Thyroid gland (tissue), 4 donors: Measurements from ENCODE around the gene DCPS.

Experiments
- POLR2A ChIP-seq, 2 donors: fragments of 450-650 bp; IDR thresholded peaks; one replicate each; pipeline ENCODE4 v1.6.1; 2017; ENCODE audit warnings: antibody characterized with exemption in 2 of 2, mild to moderate bottlenecking in 2 of 2, moderate library complexity in 1 of 2
- TF ChIP-seq, protein P1 (sequence below), 6 experiments: fragments of 200-600 bp in 3 of 6; fragments of 450-650 bp in 3 of 6; sonication (generic) in 3 of 6; IDR thresholded peaks; one replicate each; pipeline ENCODE4 v1.5.1; 2016 to 2019; ENCODE audit warnings: antibody characterized with exemption in 6 of 6, mild to moderate bottlenecking in 2 of 6, inconsistent platforms in 1 of 6, moderate library complexity in 1 of 6

DNA sequence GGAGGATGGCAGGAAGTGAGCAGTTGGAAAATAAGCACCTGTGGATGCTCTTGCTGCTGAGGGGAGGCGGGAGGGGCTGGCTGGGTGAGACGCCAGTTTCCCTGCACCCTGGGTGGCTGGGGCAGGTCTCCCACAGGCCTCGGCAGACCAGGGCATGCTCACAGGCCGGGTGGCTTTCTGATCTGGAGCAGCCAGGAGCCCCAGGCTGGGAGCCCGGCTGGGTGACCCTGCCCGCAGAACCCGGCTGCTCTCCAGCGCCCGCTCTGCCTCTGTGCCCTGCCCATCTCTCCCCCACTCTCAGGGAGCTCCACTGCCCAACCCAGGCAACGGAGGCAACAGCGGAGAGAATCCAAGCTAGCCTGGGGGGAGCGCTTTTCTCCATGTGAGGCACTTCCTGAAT is 24.6 kb downstream of the DCPS start:
- TF ChIP-seq, protein P1, sequence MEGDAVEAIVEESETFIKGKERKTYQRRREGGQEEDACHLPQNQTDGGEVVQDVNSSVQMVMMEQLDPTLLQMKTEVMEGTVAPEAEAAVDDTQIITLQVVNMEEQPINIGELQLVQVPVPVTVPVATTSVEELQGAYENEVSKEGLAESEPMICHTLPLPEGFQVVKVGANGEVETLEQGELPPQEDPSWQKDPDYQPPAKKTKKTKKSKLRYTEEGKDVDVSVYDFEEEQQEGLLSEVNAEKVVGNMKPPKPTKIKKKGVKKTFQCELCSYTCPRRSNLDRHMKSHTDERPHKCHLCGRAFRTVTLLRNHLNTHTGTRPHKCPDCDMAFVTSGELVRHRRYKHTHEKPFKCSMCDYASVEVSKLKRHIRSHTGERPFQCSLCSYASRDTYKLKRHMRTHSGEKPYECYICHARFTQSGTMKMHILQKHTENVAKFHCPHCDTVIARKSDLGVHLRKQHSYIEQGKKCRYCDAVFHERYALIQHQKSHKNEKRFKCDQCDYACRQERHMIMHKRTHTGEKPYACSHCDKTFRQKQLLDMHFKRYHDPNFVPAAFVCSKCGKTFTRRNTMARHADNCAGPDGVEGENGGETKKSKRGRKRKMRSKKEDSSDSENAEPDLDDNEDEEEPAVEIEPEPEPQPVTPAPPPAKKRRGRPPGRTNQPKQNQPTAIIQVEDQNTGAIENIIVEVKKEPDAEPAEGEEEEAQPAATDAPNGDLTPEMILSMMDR (IDR thresholded peaks at IDR 0.05): no peak
- no peak for TF ChIP-seq POLR2A (IDR thresholded peaks at IDR 0.05)
